Liver (tissue), 3 donors: ENCODE results near the gene SPATA31E1.

Source experiments
- CTCF ChIP-seq: fragments of 150-350 bp; IDR thresholded peaks from 2 replicates; pipeline ENCODE4 v1.5.1; 2017; ENCODE audit warnings: improper control_type of control experiment, low read depth, low read length; ENCODE audit not compliant: missing input control
- FOXA1 ChIP-seq: IDR thresholded peaks from 2 replicates; pipeline ENCODE4 v1.6.1; 2016; ENCODE audit warnings: antibody characterized with exemption
- GABPA ChIP-seq, 2 donors: IDR thresholded peaks in 1 of 2; conservative IDR thresholded peaks in 1 of 2; 2 replicates each; pipeline ENCODE4 v1.6.1; 2016; ENCODE audit warnings: antibody characterized with exemption in 2 of 2, mild to moderate bottlenecking in 1 of 2, moderate library complexity in 1 of 2
- HNF4G ChIP-seq: IDR thresholded peaks from 2 replicates; pipeline ENCODE4 v1.6.1; 2016; ENCODE audit warnings: antibody characterized with exemption
- JUND ChIP-seq, 2 donors: IDR thresholded peaks; 2 replicates each; pipeline ENCODE4 v1.6.1; 2016; ENCODE audit warnings: antibody characterized with exemption in 2 of 2
- RAD21 ChIP-seq, 2 donors: IDR thresholded peaks; 2 replicates each; pipeline ENCODE4 v1.6.1; 2016; ENCODE audit warnings: antibody characterized with exemption in 2 of 2, mild to moderate bottlenecking in 2 of 2
- REST ChIP-seq: IDR thresholded peaks from 2 replicates; pipeline ENCODE4 v1.6.1; 2016; ENCODE audit warnings: antibody characterized with exemption, mild to moderate bottlenecking
- donor health status: healthy.
- donor health status: healthy.

DNA sequence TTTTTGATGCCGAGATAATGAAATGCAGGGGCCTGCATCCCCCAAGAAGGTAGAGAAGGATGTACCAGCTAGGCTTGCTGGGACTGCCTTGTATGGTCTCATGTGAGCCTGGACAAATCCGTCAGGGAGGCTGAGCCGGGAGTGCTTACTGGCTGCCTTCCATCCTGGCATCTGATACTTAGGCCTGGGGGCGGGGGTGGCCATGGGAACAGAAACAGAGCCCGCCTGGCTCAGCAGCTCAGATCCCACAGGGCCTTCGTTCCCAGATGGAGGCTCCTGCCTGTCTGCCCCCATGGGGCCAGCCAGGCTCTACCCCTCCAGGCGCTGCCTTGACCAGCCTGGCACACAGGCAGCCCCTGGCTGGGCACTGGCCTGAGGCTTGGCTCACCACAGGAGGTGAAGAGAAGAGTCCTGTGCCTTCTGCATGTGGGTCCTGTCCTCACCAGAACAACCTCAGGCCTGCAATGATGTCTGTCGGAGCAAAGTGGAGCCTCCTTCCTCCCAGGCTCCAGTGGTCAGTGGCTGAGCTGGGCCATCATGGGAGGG is 10.5 kb upstream of the SPATA31E1 start:
- TF ChIP-seq REST (no peak), RAD21 (IDR thresholded peaks at IDR 0.05) (no peak), FOXA1 (no peak), JUND (IDR thresholded peaks at IDR 0.05) (no peak), CTCF (no peak), HNF4G (no peak), GABPA (IDR thresholded peaks at IDR 0.05 in 1 of 2, conservative IDR thresholded peaks at IDR 0.05 in 1 of 2) (no peak)
